Erythroblast (primary cell): ENCODE measurements around the gene CCDC112.

Experiments used
- GATA1 ChIP-seq: IDR thresholded peaks from 2 replicates; pipeline ENCODE4 v1.6.1; 2011; ENCODE audit warnings: low read depth, mild to moderate bottlenecking, control low read depth, low read length, moderate library complexity
- POLR2A ChIP-seq: IDR thresholded peaks from 2 replicates; pipeline ENCODE4 v1.6.1; 2011; ENCODE audit warnings: mild to moderate bottlenecking, low read length

DNA sequence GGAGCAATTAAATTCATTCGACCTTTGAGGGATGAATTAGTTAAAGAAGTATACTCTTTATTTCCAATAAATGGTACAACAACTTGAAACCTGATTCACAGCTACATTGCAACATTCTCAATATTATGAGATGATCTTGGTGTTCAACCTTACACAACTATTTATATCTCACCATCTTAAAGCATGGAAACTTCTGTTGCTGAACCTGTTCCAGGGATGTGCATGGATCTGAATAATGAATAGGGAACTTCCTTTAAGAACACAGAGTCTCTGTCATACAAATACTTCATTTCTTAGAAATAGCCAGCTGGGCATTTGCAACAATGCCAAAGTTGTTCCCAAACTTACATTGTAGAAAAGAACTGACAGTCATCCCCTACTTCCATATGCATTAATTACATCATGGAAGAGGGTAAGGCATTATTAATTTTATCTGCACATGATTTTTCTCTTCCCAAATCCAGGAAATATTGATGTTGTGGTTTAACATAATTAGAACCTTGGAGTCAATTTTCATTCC is 39.8 kb upstream of the CCDC112 start:
- TF ChIP-seq GATA1 (no peak), POLR2A (no peak)
